Keratinocyte (primary cell): ENCODE results near the gene ACBD6.

Experiments
- CTCF ChIP-seq, 3 experiments: IDR thresholded peaks in 1 of 3; conservative IDR thresholded peaks in 1 of 3; optimal IDR thresholded peaks in 1 of 3; 2 replicates in 2 of 3; 3 replicates in 1 of 3; pipeline versions ENCODE3 to v1.5.1; 2011; ENCODE audit warnings: low read length in 3 of 3, mild to moderate bottlenecking in 3 of 3, moderate library complexity in 2 of 3, control low read depth in 1 of 3, inconsistent platforms in 1 of 3; ENCODE audit not compliant: insufficient read depth in 2 of 3; ENCODE audit errors: extremely low read depth in 1 of 3
- EZH2 ChIP-seq: IDR thresholded peaks from one replicate; pipeline ENCODE4 v1.6.1; 2012; ENCODE audit warnings: inconsistent platforms, mild to moderate bottlenecking, low read length, moderate library complexity

- TF ChIP-seq CTCF (optimal IDR thresholded peaks at IDR 0.05 in 1 of 3, IDR thresholded peaks at IDR 0.05 in 1 of 3, conservative IDR thresholded peaks at IDR 0.05 in 1 of 3; ENCODE audit: extremely low read depth in 1 of 3, insufficient read depth in 2 of 3, low read length in 3 of 3), result no peak
- no peak for TF ChIP-seq EZH2
Observed at GRCh38 chr1:180468311-180468710, 34.1 kb downstream of the ACBD6 start.
